CD14-positive monocyte (primary cell): ENCODE data around the gene CLCN2. TPM values are rescaled to one million over a fixed set of nuclear protein-coding genes. Genes with fewer than 3 reads are reported as not detected.
A peak's percentile ranks its signal among the peaks of the same experiment; 100 is the strongest.

Experiments
- DNase-seq, 3 donors: peaks; one replicate each; pipeline ENCODE4 v3.0.0-alpha.2; 2011 to 2022
- H2AFZ ChIP-seq: 2 replicates; pipeline ENCODE4 v1.6.0; 2012; ENCODE audit warnings: mild to moderate bottlenecking, low read depth, low read length, inconsistent platforms; ENCODE audit not compliant: insufficient read depth, poor library complexity, severe bottlenecking
- H3K27ac ChIP-seq, 2 donors: 1 replicate in 1 of 2; 2 replicates in 1 of 2; pipeline ENCODE4 v1.5.1; 2012 to 2013; ENCODE audit warnings: low read length in 2 of 2, control low read depth in 1 of 2, inconsistent platforms in 1 of 2, low read depth in 1 of 2, mild to moderate bottlenecking in 1 of 2
- H3K27me3 ChIP-seq, 2 donors: one replicate each; pipeline versions ENCODE4 v1.6.0 to v1.6.1; 2011 to 2013; ENCODE audit warnings: low read length in 2 of 2; ENCODE audit not compliant: control insufficient read depth in 2 of 2, insufficient read depth in 2 of 2
- H3K36me3 ChIP-seq, 2 donors: replicated peaks in 1 of 2; 1 replicate in 1 of 2; 2 replicates in 1 of 2; pipeline versions ENCODE4 v1.5.1 to v1.6.1; 2012 to 2013; ENCODE audit warnings: low read length in 2 of 2, control low read depth in 1 of 2, inconsistent platforms in 1 of 2, mild to moderate bottlenecking in 1 of 2; ENCODE audit not compliant: insufficient read depth in 2 of 2, control insufficient read depth in 1 of 2
- H3K4me1 ChIP-seq, 2 donors: 1 replicate in 1 of 2; 2 replicates in 1 of 2; pipeline versions ENCODE4 v1.5.1 to v1.6.1; 2012 to 2013; ENCODE audit warnings: low read length in 2 of 2, control low read depth in 1 of 2, inconsistent platforms in 1 of 2, mild to moderate bottlenecking in 1 of 2, moderate library complexity in 1 of 2; ENCODE audit not compliant: insufficient read depth in 2 of 2, control insufficient read depth in 1 of 2
- H3K4me2 ChIP-seq: replicated peaks from 2 replicates; pipeline ENCODE3; 2012; ENCODE audit warnings: low read length, moderate library complexity, mild to moderate bottlenecking; ENCODE audit not compliant: poor library complexity, severe bottlenecking; ENCODE audit errors: extremely low read depth
- H3K4me3 ChIP-seq, 3 experiments: fragments of 200-600 bp in 1 of 3; sonication (generic) in 1 of 3; replicated peaks in 1 of 3; 1 replicate in 2 of 3; 2 replicates in 1 of 3; pipeline ENCODE4 v1.5.1; 2011 to 2013; ENCODE audit warnings: low read length in 3 of 3, mild to moderate bottlenecking in 3 of 3, control low read depth in 2 of 3, low read depth in 2 of 3, inconsistent platforms in 1 of 3, moderate library complexity in 1 of 3
- H3K79me2 ChIP-seq: 2 replicates; pipeline ENCODE4 v1.6.0; 2012; ENCODE audit warnings: mild to moderate bottlenecking, control low read depth, inconsistent platforms, low read length, moderate library complexity; ENCODE audit not compliant: insufficient read depth
- H3K9ac ChIP-seq: 2 replicates; pipeline ENCODE4 v1.6.0; 2017; ENCODE audit warnings: low read length, mild to moderate bottlenecking; ENCODE audit not compliant: insufficient read depth, poor library complexity, severe bottlenecking
- H3K9me3 ChIP-seq, 2 donors: replicated peaks in 1 of 2; 1 replicate in 1 of 2; 2 replicates in 1 of 2; pipeline versions ENCODE4 v1.5.1 to v1.6.1; 2012 to 2013; ENCODE audit warnings: low read length in 2 of 2, control low read depth in 1 of 2; ENCODE audit not compliant: control insufficient read depth in 1 of 2, insufficient read depth in 1 of 2
- H4K20me1 ChIP-seq: 2 replicates; pipeline ENCODE4 v1.6.0; 2012; ENCODE audit warnings: mild to moderate bottlenecking, low read length, control low read depth, moderate library complexity; ENCODE audit not compliant: insufficient read depth
- H3K27ac Mint-ChIP-seq, 7 donors: one replicate each; pipeline ENCODE4 v1.8.0; 2020; ENCODE audit warnings: mild to moderate bottlenecking in 7 of 7, mixed read lengths in 7 of 7, moderate library complexity in 6 of 7, inconsistent platforms in 2 of 7
- H3K27me3 Mint-ChIP-seq, 3 donors: one replicate each; pipeline ENCODE4 v1.8.0; 2021 to 2022; ENCODE audit warnings: low read depth in 3 of 3, mild to moderate bottlenecking in 3 of 3, mixed read lengths in 3 of 3, moderate library complexity in 3 of 3, inconsistent platforms in 1 of 3
- H3K36me3 Mint-ChIP-seq, 2 donors: one replicate each; pipeline ENCODE4 v1.8.0; 2020; ENCODE audit warnings: mixed read lengths in 2 of 2, inconsistent platforms in 1 of 2, mild to moderate bottlenecking in 1 of 2
- H3K4me1 Mint-ChIP-seq: one replicate; pipeline ENCODE4 v1.8.0; 2020; ENCODE audit warnings: mild to moderate bottlenecking, mixed read lengths
- H3K4me3 Mint-ChIP-seq, 2 donors: one replicate each; pipeline ENCODE4 v1.8.0; 2020; ENCODE audit warnings: mild to moderate bottlenecking in 2 of 2, mixed read lengths in 2 of 2, moderate library complexity in 1 of 2
- H3K9me3 Mint-ChIP-seq, 7 donors: one replicate each; pipeline ENCODE4 v1.8.0; 2020 to 2022; ENCODE audit warnings: mixed read lengths in 7 of 7, mild to moderate bottlenecking in 6 of 7, moderate library complexity in 6 of 7, inconsistent platforms in 2 of 7
- WGBS: methylation state at CpG from one replicate; pipeline ENCODE4 v1.1.5; 2013; ENCODE audit warnings: missing lambda C conversion rate; ENCODE audit not compliant: insufficient coverage; 5-methylcytosine and 5-hydroxymethylcytosine counted together
- intact Hi-C, 2 donors: fragments of 100-400 bp; cut with micrococcal nuclease; formaldehyde crosslinking; loops; one replicate each; pipeline versions ENCODE4 v1.15.0 to v1.15.1; 2023
- polyA plus RNA-seq, 3 donors: library from polyadenylated mRNA; depleted of rRNA in 1 of 3; unstranded in 2 of 3; stranded (reverse) in 1 of 3; fragments of 300-500 nt in 2 of 3; fragments of >200 nt in 1 of 3; fragmentation: Illumina TruSeq in 2 of 3; gene quantifications; 1 replicate in 2 of 3; 2 replicates in 1 of 3; pipeline ENCODE4 v1.2.3, GENCODE V29; 2012 to 2021
- TF ChIP-seq, protein P1 (sequence below): fragments of 200-600 bp; IDR thresholded peaks from one replicate; pipeline ENCODE4 v1.8.0; 2022; ENCODE audit warnings: antibody characterized with exemption, mild to moderate bottlenecking

Gene CLCN2
- polyA plus RNA-seq, 3 donors, result 0.16 to 2.7 TPM; not detected in 1

DNA sequence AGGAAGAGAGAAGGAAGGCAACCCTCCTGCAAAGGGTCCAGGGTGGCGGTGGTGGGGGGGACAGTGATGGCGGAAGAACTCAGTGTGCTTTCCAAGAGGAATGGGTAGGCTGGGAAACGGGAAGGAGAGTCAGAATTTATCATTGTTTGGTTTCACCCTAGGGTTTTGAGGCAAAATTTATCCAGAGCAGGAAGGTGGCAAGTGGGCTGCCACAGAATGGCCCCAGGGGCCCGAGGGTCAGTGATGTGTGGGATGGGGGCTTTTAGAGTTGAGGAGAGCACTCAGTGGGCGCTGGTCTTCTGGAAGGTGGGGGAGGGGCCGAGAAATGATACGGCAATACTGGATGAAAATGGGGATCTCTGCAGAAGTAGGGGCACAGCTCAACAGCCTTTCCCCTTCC, 23.4 kb downstream of the CLCN2 start:
- H3K27me3 Mint-ChIP-seq, result peaks cover 1 to 14% (median 10%) of the 10 kb centered on the region in 3 donors
- H3K4me1 ChIP-seq, result peaks cover 36 to 44% of the 10 kb centered on the region in 2 donors
- TF ChIP-seq, protein P1, sequence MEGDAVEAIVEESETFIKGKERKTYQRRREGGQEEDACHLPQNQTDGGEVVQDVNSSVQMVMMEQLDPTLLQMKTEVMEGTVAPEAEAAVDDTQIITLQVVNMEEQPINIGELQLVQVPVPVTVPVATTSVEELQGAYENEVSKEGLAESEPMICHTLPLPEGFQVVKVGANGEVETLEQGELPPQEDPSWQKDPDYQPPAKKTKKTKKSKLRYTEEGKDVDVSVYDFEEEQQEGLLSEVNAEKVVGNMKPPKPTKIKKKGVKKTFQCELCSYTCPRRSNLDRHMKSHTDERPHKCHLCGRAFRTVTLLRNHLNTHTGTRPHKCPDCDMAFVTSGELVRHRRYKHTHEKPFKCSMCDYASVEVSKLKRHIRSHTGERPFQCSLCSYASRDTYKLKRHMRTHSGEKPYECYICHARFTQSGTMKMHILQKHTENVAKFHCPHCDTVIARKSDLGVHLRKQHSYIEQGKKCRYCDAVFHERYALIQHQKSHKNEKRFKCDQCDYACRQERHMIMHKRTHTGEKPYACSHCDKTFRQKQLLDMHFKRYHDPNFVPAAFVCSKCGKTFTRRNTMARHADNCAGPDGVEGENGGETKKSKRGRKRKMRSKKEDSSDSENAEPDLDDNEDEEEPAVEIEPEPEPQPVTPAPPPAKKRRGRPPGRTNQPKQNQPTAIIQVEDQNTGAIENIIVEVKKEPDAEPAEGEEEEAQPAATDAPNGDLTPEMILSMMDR, result no peak
- no peaks in the 10 kb centered on the region for H3K9me3 Mint-ChIP-seq
- H3K9me3 ChIP-seq, result no peaks in the 10 kb centered on the region
- H4K20me1 ChIP-seq, result peaks cover 48% of the 10 kb centered on the region
- WGBS, result 92% methylated on average over 5 of the region's 7 CpGs
- no peak for DNase-seq
- H3K4me3 ChIP-seq, result no peak overlapping the region
- peaks cover 58 to 61% of the 10 kb centered on the region in 2 donors for H3K36me3 Mint-ChIP-seq
- no peak overlapping the region for H3K4me2 ChIP-seq
- H3K36me3 ChIP-seq, result peaks cover 38 to 43% of the 10 kb centered on the region in 2 donors
- no peak overlapping the region for H3K4me3 Mint-ChIP-seq
- intact Hi-C loops, result no loop called here
- no peak overlapping the region for H3K27ac ChIP-seq
- peaks cover 0 to 4% of the 10 kb centered on the region in 2 donors for H3K27me3 ChIP-seq
- peak overlapping the region in 3 of 7 donors; percentile 53 to 97 (median 65) for H3K27ac Mint-ChIP-seq
- peaks cover 22% of the 10 kb centered on the region for H3K79me2 ChIP-seq
- peaks cover 51% of the 10 kb centered on the region for H3K4me1 Mint-ChIP-seq
- no peak overlapping the region for H3K9ac ChIP-seq
- no peak overlapping the region for H2AFZ ChIP-seq

DNA sequence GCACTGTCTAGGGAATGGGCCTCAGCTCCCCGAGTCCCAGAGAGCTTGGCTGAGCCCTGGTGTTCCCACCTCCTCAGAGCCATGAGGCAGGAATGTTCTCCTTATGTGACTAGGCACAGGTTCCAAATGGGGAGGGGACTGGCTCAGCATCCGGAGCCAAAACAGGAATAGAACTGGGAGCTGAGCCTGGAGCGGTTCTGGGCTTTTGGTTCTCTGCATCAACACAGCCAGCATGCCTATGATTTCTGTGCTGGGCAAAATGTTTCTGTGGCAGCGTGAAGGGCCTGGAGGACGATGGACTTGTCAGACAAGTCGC, 24.0 kb downstream of the CLCN2 start, which contains the start of gene FAM131A:
FAM131A (plus strand) TSS at position 202 of the 316 bp plus-strand sequence; CDS start at position 233, 31 bp downstream.
- TF ChIP-seq, protein P1, result no peak
- H3K4me1 ChIP-seq, result peaks cover 36 to 44% of the 10 kb centered on the region in 2 donors
- Mint-ChIP-seq H3K4me3 (peak within 1 kb of the TSS; percentile 90 to 97), H3K9me3 (no peaks in the 10 kb centered on the region), H3K27me3 (peaks cover 1 to 14% (median 10%) of the 10 kb centered on the region in 3 donors), H3K4me1 (peaks cover 51% of the 10 kb centered on the region), H3K27ac (peak within 1 kb of the TSS; percentile 91 to 97 (median 97)), H3K36me3 (peaks cover 58 to 62% of the 10 kb centered on the region in 2 donors)
- peaks cover 51% of the 10 kb centered on the region for H4K20me1 ChIP-seq
- no peak for DNase-seq
- peak within 1 kb of the TSS; percentile 84 for H3K9ac ChIP-seq
- peak within 1 kb of the TSS; percentile 75 to 84 (median 78) for H3K4me3 ChIP-seq
- H2AFZ ChIP-seq, result peak within 1 kb of the TSS; percentile 78
- H3K79me2 ChIP-seq, result peaks cover 22% of the 10 kb centered on the region
- no peaks in the 10 kb centered on the region for H3K9me3 ChIP-seq
- WGBS, result 98% methylated on average over 6 of the region's 6 CpGs
- peak within 1 kb of the TSS; percentile 78 to 87 for H3K27ac ChIP-seq
- H3K27me3 ChIP-seq, result peaks cover 0 to 4% of the 10 kb centered on the region in 2 donors
- peak within 1 kb of the TSS; percentile 85 for H3K4me2 ChIP-seq
- intact Hi-C loops, result no loop called here
- H3K36me3 ChIP-seq, result peaks cover 38 to 43% of the 10 kb centered on the region in 2 donors
